ENCODE results near the gene MCTP1. TPM values are rescaled to one million over a fixed set of nuclear protein-coding genes. Genes with fewer than 3 reads are reported as not detected.

MCTP1 gene
- total RNA-seq, 2 experiments from 2014 or later: not detected

- TF ChIP-seq EZH2phosphoT487 (IDR thresholded peaks at IDR 0.05; ENCODE audit: borderline replicate concordance, low read depth, low read length) (no peak), CTCF (conservative IDR thresholded peaks at IDR 0.05; ENCODE audit: low read length) (no peak)
- H3K4me1 ChIP-seq (ENCODE audit: insufficient read depth, low read length, poor library complexity, severe bottlenecking): no peaks in the 10 kb centered on the region
- no peaks in the 10 kb centered on the region for H3K36me3 ChIP-seq (ENCODE audit: insufficient read depth, low read length)
- H3K79me2 ChIP-seq (ENCODE audit: insufficient read depth, low read depth, low read length): no peaks in the 10 kb centered on the region
- H3K4me2 ChIP-seq (ENCODE audit: low read length): no peak overlapping the region
- H3K27ac ChIP-seq (ENCODE audit: low read depth, low read length, poor library complexity, severe bottlenecking): no peak overlapping the region
- no peak overlapping the region for H2AFZ ChIP-seq (ENCODE audit: low read length)
- H3K9me3 ChIP-seq (ENCODE audit: low read length): no peaks in the 10 kb centered on the region
- H3K9me2 ChIP-seq (ENCODE audit: insufficient read depth, low read length): no peaks in the 10 kb centered on the region
- no TSS peak for BruUV-seq (replicated peaks)
- H3K4me3 ChIP-seq (ENCODE audit: low read depth, low read length, poor library complexity, severe bottlenecking): no peak overlapping the region
- POLR2A ChIA-PET: interaction anchor here (0.5 to 1.4 kb wide), 3 partner anchors 8 to 101 kb away, joined by 4 read pairs; no protein-coding TSS in a partner anchor
- DNase-seq (ENCODE audit: low spot score): no peak
- no peaks in the 10 kb centered on the region for H4K20me1 ChIP-seq (ENCODE audit: insufficient read depth, low read length)
- CTCF ChIA-PET (ENCODE audit: unreplicated experiment): interaction anchor here (0.6 kb wide), 1 partner anchor 1754 kb away, joined by 3 read pairs; the partner anchor contains the start of gene ERAP1
- intact Hi-C loops (cut with micrococcal nuclease; ENCODE audit: unreplicated experiment): no loop called here
Measured at GRCh38 chr5:95053253-95053652, 231.6 kb downstream of the MCTP1 start.

DNA sequence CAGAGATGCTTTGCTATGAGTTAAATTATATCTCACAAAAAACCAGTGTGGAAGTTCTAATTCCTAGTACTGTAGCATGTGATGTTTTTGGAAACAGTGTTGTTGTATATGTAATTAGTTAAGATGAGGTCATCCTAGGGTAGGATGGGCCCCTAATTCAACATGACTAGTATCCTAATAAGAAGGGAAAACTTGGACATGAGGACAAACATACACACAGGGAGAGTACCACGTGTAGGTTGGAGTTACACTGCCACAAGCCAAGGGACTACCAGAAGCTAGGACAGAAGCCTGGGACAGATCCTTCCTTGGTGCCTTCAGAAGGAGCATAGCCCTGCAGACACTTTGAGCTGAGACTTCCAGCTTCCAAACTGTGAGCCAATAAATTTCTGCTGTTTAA lies 234.2 kb downstream of the MCTP1 start:
- Histone ChIP-seq H3K4me3 (ENCODE audit: low read depth, low read length, poor library complexity, severe bottlenecking) (no peak overlapping the region), H4K20me1 (ENCODE audit: insufficient read depth, low read length) (no peaks in the 10 kb centered on the region), H3K9me2 (ENCODE audit: insufficient read depth, low read length) (no peaks in the 10 kb centered on the region), H3K4me1 (ENCODE audit: insufficient read depth, low read length, poor library complexity, severe bottlenecking) (no peaks in the 10 kb centered on the region), H3K79me2 (ENCODE audit: insufficient read depth, low read depth, low read length) (no peaks in the 10 kb centered on the region), H3K36me3 (ENCODE audit: insufficient read depth, low read length) (no peaks in the 10 kb centered on the region), H2AFZ (ENCODE audit: low read length) (no peak overlapping the region), H3K9me3 (ENCODE audit: low read length) (no peaks in the 10 kb centered on the region), H3K27ac (ENCODE audit: low read depth, low read length, poor library complexity, severe bottlenecking) (no peak overlapping the region), H3K4me2 (ENCODE audit: low read length) (no peak overlapping the region)
- CTCF ChIA-PET (ENCODE audit: unreplicated experiment): no interaction called here
- intact Hi-C loops (cut with micrococcal nuclease; ENCODE audit: unreplicated experiment): no loop called here
- no peak for DNase-seq (ENCODE audit: low spot score)
- no TSS peak for BruUV-seq (replicated peaks)
- POLR2A ChIA-PET: interaction anchor here (0.7 kb wide), 1 partner anchor 11 kb away, joined by 4 read pairs; no protein-coding TSS in a partner anchor
- no peak for TF ChIP-seq CTCF (conservative IDR thresholded peaks at IDR 0.05; ENCODE audit: low read length)
- TF ChIP-seq EZH2phosphoT487 (IDR thresholded peaks at IDR 0.05; ENCODE audit: borderline replicate concordance, low read depth, low read length): no peak

- no peak for TF ChIP-seq CTCF (conservative IDR thresholded peaks at IDR 0.05; ENCODE audit: low read length)
- no peak for TF ChIP-seq EZH2phosphoT487 (IDR thresholded peaks at IDR 0.05; ENCODE audit: borderline replicate concordance, low read depth, low read length)
- Histone ChIP-seq H3K4me3 (ENCODE audit: low read depth, low read length, poor library complexity, severe bottlenecking) (no peak overlapping the region), H3K9me3 (ENCODE audit: low read length) (no peaks in the 10 kb centered on the region), H3K27ac (ENCODE audit: low read depth, low read length, poor library complexity, severe bottlenecking) (no peak overlapping the region), H4K20me1 (ENCODE audit: insufficient read depth, low read length) (no peaks in the 10 kb centered on the region), H3K4me1 (ENCODE audit: insufficient read depth, low read length, poor library complexity, severe bottlenecking) (no peaks in the 10 kb centered on the region), H3K36me3 (ENCODE audit: insufficient read depth, low read length) (no peaks in the 10 kb centered on the region), H2AFZ (ENCODE audit: low read length) (no peak overlapping the region), H3K79me2 (ENCODE audit: insufficient read depth, low read depth, low read length) (no peaks in the 10 kb centered on the region), H3K4me2 (ENCODE audit: low read length) (no peak overlapping the region), H3K9me2 (ENCODE audit: insufficient read depth, low read length) (no peaks in the 10 kb centered on the region)
- BruUV-seq (replicated peaks): no TSS peak
- POLR2A ChIA-PET: no interaction called here
- intact Hi-C loops (cut with micrococcal nuclease; ENCODE audit: unreplicated experiment): no loop called here
- no peak for DNase-seq (ENCODE audit: low spot score)
- CTCF ChIA-PET (ENCODE audit: unreplicated experiment): no interaction called here
Measured at GRCh38 chr5:95048628-95049027, 236.3 kb downstream of the MCTP1 start.
